ENCODE results near the gene OR2C3. TPM values are rescaled to one million over a fixed set of nuclear protein-coding genes. Genes with fewer than 3 reads are reported as not detected.
"Not testable (repeated sequence)": the region's sequence is repeated elsewhere in the genome, so short reads cannot be mapped to it uniquely, and the experiment has no call there.

The OR2C3 gene
- total RNA-seq, 2 donors from 2014 or later, result not detected

DNA sequence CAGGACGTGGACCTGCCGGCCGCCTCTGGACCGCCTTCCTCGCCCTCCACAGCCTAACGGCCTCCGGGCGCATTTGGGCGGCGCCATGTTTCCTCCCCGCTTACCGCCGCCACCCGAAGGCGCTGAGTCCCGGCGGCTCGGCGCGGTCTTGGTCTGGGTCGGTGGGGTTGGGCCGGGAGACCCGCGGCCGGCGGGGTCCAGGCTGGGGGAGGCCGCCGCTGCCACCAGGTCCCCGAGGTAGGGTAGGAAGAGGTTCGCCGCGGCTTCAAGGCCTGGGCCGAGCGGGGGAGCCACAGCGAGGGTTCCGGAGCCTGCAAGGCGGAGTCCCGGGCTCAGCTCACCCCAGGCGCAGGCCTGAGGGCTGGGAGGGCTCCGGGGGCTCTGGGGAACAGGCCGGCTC, 5.5 kb downstream of the OR2C3 start:
- Histone ChIP-seq H3K27me3 (no peaks in the 10 kb centered on the region), H3K9me3 (no peaks in the 10 kb centered on the region), H3K36me3 (no peaks in the 10 kb centered on the region), H3K4me3 (no peak overlapping the region), H3K4me1 (no peaks in the 10 kb centered on the region), H3K27ac (no peak overlapping the region)
- no peak for DNase-seq (ENCODE audit: low spot score)
- no peak for TF ChIP-seq CTCF (IDR thresholded peaks at IDR 0.05)

- H3K27me3 ChIP-seq, result no peaks in the 10 kb centered on the region
- no peak overlapping the region for H3K27ac ChIP-seq
- no peaks in the 10 kb centered on the region for H3K9me3 ChIP-seq
- no peaks in the 10 kb centered on the region for H3K36me3 ChIP-seq
- no peak for TF ChIP-seq CTCF (IDR thresholded peaks at IDR 0.05)
- DNase-seq (ENCODE audit: low spot score), result no peak
- H3K4me1 ChIP-seq, result no peaks in the 10 kb centered on the region
- H3K4me3 ChIP-seq, result no peak overlapping the region
These were observed 6.4 kb downstream of the OR2C3 start for GRCh38 chr1:247529771-247530355.

DNA sequence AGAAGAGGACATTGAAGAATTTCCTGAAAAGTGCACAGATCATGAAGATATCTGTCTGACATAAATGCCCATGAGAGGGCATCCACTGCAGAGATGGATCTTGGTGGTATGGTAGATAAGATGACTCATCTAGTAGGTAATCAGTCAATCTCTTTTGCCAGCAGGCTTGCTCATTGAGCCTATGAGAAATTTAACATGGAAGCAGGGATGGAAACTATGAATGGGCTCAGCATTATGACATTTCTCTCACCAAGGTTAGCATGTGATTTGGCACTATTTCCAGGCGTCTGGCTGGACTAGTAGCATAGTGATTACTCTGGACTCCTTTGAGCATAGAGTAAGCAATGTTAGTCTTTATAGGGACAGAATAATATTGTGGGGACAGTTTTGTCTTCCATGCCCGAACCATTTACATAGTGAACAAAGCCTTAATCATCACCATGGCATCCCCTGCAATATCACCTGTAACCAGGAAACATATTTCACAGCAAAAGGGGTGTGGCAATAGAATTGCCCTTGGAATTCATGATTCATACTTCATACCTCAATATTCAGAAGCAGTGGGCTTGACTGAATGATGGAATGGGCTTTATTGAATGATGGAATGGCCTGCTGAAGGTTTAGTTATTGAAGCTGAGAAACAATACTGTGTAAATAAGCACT, 7.3 kb downstream of the OR2C3 start:
- H3K9me3 ChIP-seq, result no peaks in the 10 kb centered on the region
- no peak for DNase-seq (ENCODE audit: low spot score)
- no peaks in the 10 kb centered on the region for H3K27me3 ChIP-seq
- no peaks in the 10 kb centered on the region for H3K4me1 ChIP-seq
- TF ChIP-seq CTCF (IDR thresholded peaks at IDR 0.05), result no peak
- H3K4me3 ChIP-seq, result no peak overlapping the region
- H3K27ac ChIP-seq, result no peak overlapping the region
- H3K36me3 ChIP-seq, result no peaks in the 10 kb centered on the region

DNA sequence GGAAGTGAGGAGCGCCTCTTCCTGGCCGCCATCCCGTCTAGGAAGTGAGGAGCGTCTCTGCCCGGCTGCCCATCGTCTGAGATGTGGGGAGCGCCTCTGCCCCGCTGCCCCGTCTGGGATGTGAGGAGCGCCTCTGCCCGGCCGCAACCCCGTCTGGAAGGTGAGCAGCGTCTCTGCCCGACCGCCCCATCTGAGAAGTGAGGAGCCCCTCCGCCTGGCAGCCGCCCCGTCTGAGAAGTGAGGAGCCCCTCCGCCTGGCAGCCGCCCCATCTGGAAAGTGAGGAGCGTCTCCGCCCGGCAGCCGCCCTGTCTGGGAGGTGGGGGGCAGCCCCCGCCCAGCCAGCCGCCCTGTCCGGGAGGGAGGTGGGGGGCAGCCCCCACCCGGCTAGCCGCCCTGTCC, 14.4 kb downstream of the OR2C3 start:
- H3K27ac ChIP-seq; DNase-seq (ENCODE audit: low spot score): not testable (repeated sequence)

DNA sequence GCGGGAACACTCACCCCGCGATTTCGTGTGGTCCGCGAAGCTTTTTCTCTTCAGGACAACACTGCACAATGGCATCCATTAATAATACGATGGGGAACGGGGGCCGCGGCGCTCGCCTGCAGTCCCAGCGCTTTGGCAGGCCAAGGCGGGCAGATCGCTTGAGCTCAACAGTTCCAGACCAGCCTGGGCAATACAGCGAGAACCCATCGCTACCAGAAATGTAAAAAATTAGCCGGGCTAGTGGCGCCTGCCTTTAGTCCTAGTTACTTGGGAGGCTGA, 17.7 kb downstream of the OR2C3 start:
- TF ChIP-seq CTCF (IDR thresholded peaks at IDR 0.05), result no peak
- Histone ChIP-seq H3K4me1 (no peaks in the 10 kb centered on the region), H3K27me3 (no peaks in the 10 kb centered on the region), H3K27ac (no peak overlapping the region), H3K36me3 (no peaks in the 10 kb centered on the region), H3K4me3 (no peak overlapping the region), H3K9me3 (peaks cover 0 to 6% of the 10 kb centered on the region in 2 donors)
- no peak for DNase-seq (ENCODE audit: low spot score)

More for the DNA sequence above, 14.4 kb downstream of the OR2C3 start:
- H3K27me3 ChIP-seq, H3K4me1 ChIP-seq, H3K9me3 ChIP-seq, H3K36me3 ChIP-seq, H3K4me3 ChIP-seq: not testable (repeated sequence)

GRCh38 chr1:247517795-247518612, 18.2 kb downstream of the OR2C3 start:
- no peak for DNase-seq (ENCODE audit: low spot score)
- TF ChIP-seq CTCF (IDR thresholded peaks at IDR 0.05), result no peak
- Histone ChIP-seq H3K4me3 (no peak overlapping the region), H3K36me3 (no peaks in the 10 kb centered on the region), H3K27ac (no peak overlapping the region), H3K9me3 (peaks cover 0 to 6% of the 10 kb centered on the region in 2 donors), H3K27me3 (no peaks in the 10 kb centered on the region), H3K4me1 (no peaks in the 10 kb centered on the region)
